Duodenal mucosa (tissue), 2 donors: ENCODE measurements around the gene AOC1.

Experiments used
- H3K27ac ChIP-seq: one replicate; pipeline ENCODE4 v1.7.0; 2013; ENCODE audit warnings: low read depth, low read length
- H3K27me3 ChIP-seq, 2 donors: one replicate each; pipeline ENCODE4 v1.7.0; 2013; ENCODE audit warnings: low read length in 2 of 2, control low read depth in 1 of 2; ENCODE audit not compliant: insufficient read depth in 2 of 2, control insufficient read depth in 1 of 2
- H3K36me3 ChIP-seq, 2 donors: one replicate each; pipeline ENCODE4 v1.7.0; 2013; ENCODE audit warnings: low read length in 2 of 2, control low read depth in 1 of 2; ENCODE audit not compliant: insufficient read depth in 2 of 2, control insufficient read depth in 1 of 2
- H3K4me1 ChIP-seq, 2 donors: one replicate each; pipeline ENCODE4 v1.7.0; 2013; ENCODE audit warnings: low read length in 2 of 2, control low read depth in 1 of 2; ENCODE audit not compliant: insufficient read depth in 2 of 2, control insufficient read depth in 1 of 2
- H3K4me3 ChIP-seq, 2 donors: one replicate each; pipeline ENCODE4 v1.7.0; 2013; ENCODE audit warnings: low read length in 2 of 2, low read depth in 1 of 2
- H3K9ac ChIP-seq, 2 donors: one replicate each; pipeline ENCODE4 v1.7.0; 2013; ENCODE audit warnings: low read length in 2 of 2, low read depth in 1 of 2
- H3K9me3 ChIP-seq, 2 donors: one replicate each; pipeline ENCODE4 v1.7.0; 2013; ENCODE audit warnings: low read length in 2 of 2, control low read depth in 1 of 2; ENCODE audit not compliant: control insufficient read depth in 1 of 2

The AOC1 gene

GRCh38 chr7:150848561-150849115 lies 3.7 kb upstream of the AOC1 start:
- Histone ChIP-seq H3K27ac (no peak overlapping the region), H3K9me3 (no peaks in the 10 kb centered on the region), H3K27me3 (no peaks in the 10 kb centered on the region), H3K4me3 (no peak overlapping the region), H3K4me1 (peaks cover 0 to 15% of the 10 kb centered on the region in 2 donors), H3K36me3 (no peaks in the 10 kb centered on the region), H3K9ac (no peak overlapping the region)

- Histone ChIP-seq H3K4me1 (peaks cover 4 to 15% of the 10 kb centered on the region in 2 donors), H3K27me3 (no peaks in the 10 kb centered on the region), H3K9me3 (no peaks in the 10 kb centered on the region), H3K36me3 (no peaks in the 10 kb centered on the region), H3K4me3 (no peak overlapping the region), H3K9ac (no peak overlapping the region), H3K27ac (no peak overlapping the region)
These were observed 3.0 kb upstream of the AOC1 start for GRCh38 chr7:150849204-150849775.

- H3K4me1 ChIP-seq = peaks cover 6 to 20% of the 10 kb centered on the region in 2 donors
- H3K9ac ChIP-seq = no peak overlapping the region
- no peak overlapping the region for H3K27ac ChIP-seq
- no peak overlapping the region for H3K4me3 ChIP-seq
- no peaks in the 10 kb centered on the region for H3K9me3 ChIP-seq
- H3K27me3 ChIP-seq = no peaks in the 10 kb centered on the region
- no peaks in the 10 kb centered on the region for H3K36me3 ChIP-seq
These were observed 2.0 kb upstream of the AOC1 start for GRCh38 chr7:150850273-150850672.

- Histone ChIP-seq H3K36me3 (peaks cover 0 to 4% of the 10 kb centered on the region in 2 donors), H3K27ac (peak overlapping the region; percentile 3), H3K9ac (peak overlapping the region in 1 of 2 donors; percentile 73), H3K4me1 (peaks cover 6 to 21% of the 10 kb centered on the region in 2 donors), H3K9me3 (no peaks in the 10 kb centered on the region), H3K27me3 (no peaks in the 10 kb centered on the region), H3K4me3 (peak overlapping the region in 1 of 2 donors; percentile 74)
These were observed 586 bp upstream of the AOC1 start for GRCh38 chr7:150851492-150852370.

- Histone ChIP-seq H3K9me3 (no peaks in the 10 kb centered on the region), H3K4me3 (peak overlapping the region; percentile 26 to 47), H3K9ac (no peak overlapping the region), H3K27ac (no peak overlapping the region), H3K27me3 (no peaks in the 10 kb centered on the region), H3K4me1 (peaks cover 6 to 13% of the 10 kb centered on the region in 2 donors), H3K36me3 (peaks cover 7 to 27% of the 10 kb centered on the region in 2 donors)
These were observed 2.0 kb downstream of the AOC1 start for GRCh38 chr7:150854066-150855000.

- H3K27me3 ChIP-seq = no peaks in the 10 kb centered on the region
- H3K4me1 ChIP-seq = peaks cover 6 to 13% of the 10 kb centered on the region in 2 donors
These were observed 2.7 kb downstream of the AOC1 start for GRCh38 chr7:150855046-150855445.

GRCh38 chr7:150855476-150856302 lies 3.4 kb downstream of the AOC1 start:
- H3K4me1 ChIP-seq = peaks cover 6 to 13% of the 10 kb centered on the region in 2 donors
- no peak overlapping the region for H3K9ac ChIP-seq
- no peak overlapping the region for H3K27ac ChIP-seq
- no peak overlapping the region for H3K4me3 ChIP-seq
- H3K36me3 ChIP-seq = peaks cover 7 to 32% of the 10 kb centered on the region in 2 donors
- H3K9me3 ChIP-seq = no peaks in the 10 kb centered on the region
- no peaks in the 10 kb centered on the region for H3K27me3 ChIP-seq

More at GRCh38 chr7:150855046-150855445, 2.7 kb downstream of the AOC1 start:
- no peak overlapping the region for H3K27ac ChIP-seq
- H3K9ac ChIP-seq = no peak overlapping the region
- peaks cover 7 to 27% of the 10 kb centered on the region in 2 donors for H3K36me3 ChIP-seq
- no peaks in the 10 kb centered on the region for H3K9me3 ChIP-seq
- H3K4me3 ChIP-seq = no peak overlapping the region

GRCh38 chr7:150856303-150857275 lies 4.3 kb downstream of the AOC1 start:
- H3K36me3 ChIP-seq = peaks cover 7 to 41% of the 10 kb centered on the region in 2 donors
- H3K4me3 ChIP-seq = no peak overlapping the region
- no peaks in the 10 kb centered on the region for H3K27me3 ChIP-seq
- H3K9me3 ChIP-seq = no peaks in the 10 kb centered on the region
- H3K9ac ChIP-seq = no peak overlapping the region
- H3K4me1 ChIP-seq = peaks cover 6 to 11% of the 10 kb centered on the region in 2 donors
- no peak overlapping the region for H3K27ac ChIP-seq
